H9 (cell line): ENCODE measurements around the gene STPG3. TPM values are rescaled to one million over a fixed set of nuclear protein-coding genes. Genes with fewer than 3 reads are reported as not detected.

ENCODE experiments used
- DNase-seq: peaks from one replicate; pipeline ENCODE4 v3.0.0-alpha.2; 2017
- H2AFZ ChIP-seq: one replicate; pipeline ENCODE4 v1.6.1; 2013; ENCODE audit warnings: mild to moderate bottlenecking, low read length, control low read depth, moderate library complexity
- H2AK5ac ChIP-seq: 2 replicates; pipeline ENCODE4 v1.6.1; 2013; ENCODE audit warnings: low read length, control low read depth, mixed read lengths; ENCODE audit not compliant: insufficient read length
- H2BK120ac ChIP-seq: one replicate; pipeline ENCODE4 v1.6.1; 2013; ENCODE audit warnings: low read depth, mild to moderate bottlenecking, low read length, control low read depth, inconsistent platforms; ENCODE audit not compliant: poor library complexity, severe bottlenecking
- H2BK12ac ChIP-seq: 2 replicates; pipeline ENCODE4 v1.6.1; 2013; ENCODE audit warnings: low read length, control low read depth, mixed read lengths, low read depth; ENCODE audit not compliant: insufficient read length
- H2BK15ac ChIP-seq: 2 replicates; pipeline ENCODE4 v1.6.1; 2013; ENCODE audit warnings: low read depth, low read length, control low read depth
- H2BK20ac ChIP-seq: one replicate; pipeline ENCODE4 v1.6.1; 2013; ENCODE audit warnings: low read depth, mild to moderate bottlenecking, low read length, control low read depth, inconsistent platforms; ENCODE audit not compliant: poor library complexity, severe bottlenecking
- H2BK5ac ChIP-seq: 2 replicates; pipeline ENCODE4 v1.6.1; 2013; ENCODE audit warnings: low read length, control low read depth, mixed read lengths; ENCODE audit not compliant: insufficient read length
- H3K14ac ChIP-seq: 2 replicates; pipeline ENCODE4 v1.6.1; 2013; ENCODE audit warnings: low read length, control low read depth; ENCODE audit not compliant: insufficient read depth
- H3K18ac ChIP-seq: 2 replicates; pipeline ENCODE4 v1.6.1; 2013; ENCODE audit warnings: low read depth, mild to moderate bottlenecking, mixed read lengths, low read length, control low read depth; ENCODE audit not compliant: insufficient read length
- H3K23ac ChIP-seq: 2 replicates; pipeline ENCODE4 v1.6.1; 2013; ENCODE audit warnings: low read length, control low read depth, mixed read lengths, low read depth; ENCODE audit not compliant: insufficient read length
- H3K23me2 ChIP-seq: 2 replicates; pipeline ENCODE4 v1.6.1; 2013; ENCODE audit warnings: low read depth, mild to moderate bottlenecking, mixed read lengths, low read length, control low read depth; ENCODE audit not compliant: insufficient read length, poor library complexity, severe bottlenecking
- H3K27ac ChIP-seq: 2 replicates; pipeline ENCODE4 v1.5.1; 2013; ENCODE audit warnings: low read length, control low read depth, mixed read lengths, low read depth; ENCODE audit not compliant: insufficient read length
- H3K27me3 ChIP-seq: 2 replicates; pipeline ENCODE4 v1.6.1; 2013; ENCODE audit warnings: low read length, control low read depth, inconsistent platforms; ENCODE audit not compliant: insufficient read depth
- H3K4ac ChIP-seq: 2 replicates; pipeline ENCODE4 v1.6.1; 2013; ENCODE audit warnings: low read depth, mild to moderate bottlenecking, control low read depth, inconsistent platforms, low read length, moderate library complexity
- H3K4me1 ChIP-seq: 2 replicates; pipeline ENCODE4 v1.6.1; 2013; ENCODE audit warnings: low read length, control low read depth, inconsistent platforms; ENCODE audit not compliant: insufficient read depth
- H3K4me2 ChIP-seq: 2 replicates; pipeline ENCODE4 v1.6.1; 2013; ENCODE audit warnings: low read length, control low read depth, mixed read lengths; ENCODE audit not compliant: insufficient read length, insufficient read depth
- H3K56ac ChIP-seq: 2 replicates; pipeline ENCODE4 v1.6.1; 2013; ENCODE audit warnings: low read depth, mild to moderate bottlenecking, mixed read lengths, low read length, control low read depth; ENCODE audit not compliant: insufficient read length
- H3K79me1 ChIP-seq: 2 replicates; pipeline ENCODE4 v1.6.1; 2013; ENCODE audit warnings: low read depth, mild to moderate bottlenecking, moderate library complexity, low read length, control low read depth, inconsistent platforms; ENCODE audit not compliant: insufficient read depth, poor library complexity, severe bottlenecking
- H3K79me2 ChIP-seq: 2 replicates; pipeline ENCODE4 v1.6.1; 2013; ENCODE audit warnings: low read length, control low read depth, inconsistent platforms; ENCODE audit not compliant: insufficient read depth
- H3K9ac ChIP-seq: 2 replicates; pipeline ENCODE4 v1.6.1; 2013; ENCODE audit warnings: low read length, control low read depth, mixed read lengths; ENCODE audit not compliant: insufficient read length; ENCODE audit errors: extremely low read depth
- H3K9me3 ChIP-seq: one replicate; pipeline ENCODE4 v1.6.1; 2013; ENCODE audit warnings: low read depth, low read length, inconsistent platforms; ENCODE audit not compliant: control insufficient read depth
- H3T11ph ChIP-seq: one replicate; pipeline ENCODE4 v1.6.1; 2013; ENCODE audit warnings: mild to moderate bottlenecking, low read length, control low read depth, inconsistent platforms
- H4K20me1 ChIP-seq: one replicate; pipeline ENCODE4 v1.6.1; 2013; ENCODE audit not compliant: control insufficient read depth, insufficient read length, insufficient read depth
- H4K5ac ChIP-seq: 2 replicates; pipeline ENCODE4 v1.6.1; 2013; ENCODE audit warnings: low read depth, mild to moderate bottlenecking, mixed read lengths, low read length, control low read depth; ENCODE audit not compliant: insufficient read length
- H4K8ac ChIP-seq: replicated peaks from 2 replicates; pipeline ENCODE4 v1.6.1; 2013; ENCODE audit warnings: low read length, control low read depth, mixed read lengths, low read depth; ENCODE audit not compliant: insufficient read length
- H4K91ac ChIP-seq: 2 replicates; pipeline ENCODE4 v1.6.1; 2013; ENCODE audit warnings: low read depth, mild to moderate bottlenecking, moderate library complexity, mixed read lengths, low read length, control low read depth; ENCODE audit not compliant: insufficient read length
- H3K27ac Mint-ChIP-seq, 3 experiments: 2 replicates in 2 of 3; 3 replicates in 1 of 3; pipeline ENCODE4 v1.8.0; 2020 to 2021; ENCODE audit warnings: mixed read lengths in 3 of 3, mild to moderate bottlenecking in 1 of 3, moderate library complexity in 1 of 3
- H3K27me3 Mint-ChIP-seq: 2 replicates; pipeline ENCODE4 v1.8.0; 2021; ENCODE audit warnings: low read depth, mild to moderate bottlenecking, moderate library complexity, mixed read lengths
- H3K36me3 Mint-ChIP-seq, 3 experiments: 2 replicates in 2 of 3; 3 replicates in 1 of 3; pipeline ENCODE4 v1.8.0; 2020 to 2021; ENCODE audit warnings: low read depth in 3 of 3, mixed read lengths in 3 of 3; ENCODE audit not compliant: insufficient read depth in 1 of 3
- H3K4me1 Mint-ChIP-seq, 2 experiments: 2 replicates each; pipeline ENCODE4 v1.8.0; 2020; ENCODE audit warnings: mixed read lengths in 2 of 2
- H3K4me3 Mint-ChIP-seq, 2 experiments: 2 replicates in 1 of 2; 3 replicates in 1 of 2; pipeline ENCODE4 v1.8.0; 2020 to 2021; ENCODE audit warnings: mild to moderate bottlenecking in 2 of 2, mixed read lengths in 2 of 2, moderate library complexity in 1 of 2
- H3K9me3 Mint-ChIP-seq, 2 experiments: 2 replicates in 1 of 2; 3 replicates in 1 of 2; pipeline ENCODE4 v1.8.0; 2020; ENCODE audit warnings: mild to moderate bottlenecking in 2 of 2, mixed read lengths in 2 of 2, moderate library complexity in 1 of 2
- CTCF ChIP-seq: fragments of 200-600 bp; sonication (generic); conservative IDR thresholded peaks from 3 replicates; pipeline ENCODE4 v1.8.0; 2021; ENCODE audit warnings: antibody characterized with exemption, mild to moderate bottlenecking
- WGBS: extraction: QIAGEN DNeasy Blood & Tissue Kit; methylation state at CpG from one replicate; pipeline ENCODE4 v1.1.7; 2013; ENCODE audit warnings: missing lambda C conversion rate, low lambda C conversion rate, mixed read lengths; ENCODE audit not compliant: insufficient read length; ENCODE audit errors: extremely low coverage; 5-methylcytosine and 5-hydroxymethylcytosine counted together
- total RNA-seq: library from RNA; stranded (reverse); gene quantifications from 2 replicates; pipeline ENCODE4 v1.2.1, GENCODE V29; 2021

The STPG3 gene
- total RNA-seq, 1 experiment from 2014 or later: not detected

GRCh38 chr9:137233143-137233980 is 17.7 kb upstream of the STPG3 start:
- no peak for DNase-seq

More at GRCh38 chr9:137233143-137233980, 17.7 kb upstream of the STPG3 start:
- Histone ChIP-seq H2BK20ac (no peak overlapping the region), H3T11ph (no peak overlapping the region), H4K8ac (no peak overlapping the region), H3K27me3 (no peaks in the 10 kb centered on the region), H2AK5ac (no peak overlapping the region), H2BK120ac (no peak overlapping the region), H3K9ac (no peak overlapping the region), H3K9me3 (no peaks in the 10 kb centered on the region), H4K20me1 (no peaks in the 10 kb centered on the region), H3K27ac (no peak overlapping the region), H2AFZ (no peak overlapping the region), H3K14ac (no peak overlapping the region), H2BK15ac (no peak overlapping the region), H3K4me1 (peaks cover 3% of the 10 kb centered on the region; the same call in 1 of the 2 replicates), H3K4ac (no peak overlapping the region), H3K23me2 (no peaks in the 10 kb centered on the region), H3K79me2 (no peaks in the 10 kb centered on the region), H4K5ac (no peak overlapping the region), H3K23ac (no peak overlapping the region), H4K91ac (no peak overlapping the region), H3K4me2 (no peak overlapping the region), H2BK12ac (no peak overlapping the region), H3K18ac (no peak overlapping the region), H3K56ac (no peak overlapping the region), H3K79me1 (no peaks in the 10 kb centered on the region), H2BK5ac (no peak overlapping the region)
- Mint-ChIP-seq H3K4me3 (no peak overlapping the region), H3K9me3 (no peaks in the 10 kb centered on the region), H3K27ac (no peak overlapping the region), H3K27me3 (peaks cover 7% of the 10 kb centered on the region), H3K36me3 (no peaks in the 10 kb centered on the region), H3K4me1 (peaks cover 8 to 13% of the 10 kb centered on the region in 2 experiments)
- no CpG with 5 or more reads among the region's 40 CpGs for WGBS
- no peak for TF ChIP-seq CTCF
